22Rv1 (cell line): ENCODE data around the gene MTERF4.

Experiments
- ZFX ChIP-seq: fragments of 450-650 bp; IDR thresholded peaks from 2 replicates; pipeline ENCODE4 v1.6.1; 2017; ENCODE audit warnings: antibody characterized with exemption, borderline replicate concordance
- TF ChIP-seq, protein P1 (sequence below): fragments of 450-650 bp; IDR thresholded peaks from 2 replicates; pipeline ENCODE4 v1.5.1; 2017; ENCODE audit warnings: mild to moderate bottlenecking

GRCh38 chr2:241146286-241146685 lies 44.2 kb upstream of the MTERF4 start:
- TF ChIP-seq, protein P1, sequence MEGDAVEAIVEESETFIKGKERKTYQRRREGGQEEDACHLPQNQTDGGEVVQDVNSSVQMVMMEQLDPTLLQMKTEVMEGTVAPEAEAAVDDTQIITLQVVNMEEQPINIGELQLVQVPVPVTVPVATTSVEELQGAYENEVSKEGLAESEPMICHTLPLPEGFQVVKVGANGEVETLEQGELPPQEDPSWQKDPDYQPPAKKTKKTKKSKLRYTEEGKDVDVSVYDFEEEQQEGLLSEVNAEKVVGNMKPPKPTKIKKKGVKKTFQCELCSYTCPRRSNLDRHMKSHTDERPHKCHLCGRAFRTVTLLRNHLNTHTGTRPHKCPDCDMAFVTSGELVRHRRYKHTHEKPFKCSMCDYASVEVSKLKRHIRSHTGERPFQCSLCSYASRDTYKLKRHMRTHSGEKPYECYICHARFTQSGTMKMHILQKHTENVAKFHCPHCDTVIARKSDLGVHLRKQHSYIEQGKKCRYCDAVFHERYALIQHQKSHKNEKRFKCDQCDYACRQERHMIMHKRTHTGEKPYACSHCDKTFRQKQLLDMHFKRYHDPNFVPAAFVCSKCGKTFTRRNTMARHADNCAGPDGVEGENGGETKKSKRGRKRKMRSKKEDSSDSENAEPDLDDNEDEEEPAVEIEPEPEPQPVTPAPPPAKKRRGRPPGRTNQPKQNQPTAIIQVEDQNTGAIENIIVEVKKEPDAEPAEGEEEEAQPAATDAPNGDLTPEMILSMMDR, result no peak
- no peak for TF ChIP-seq ZFX
